Mammary epithelial cell (primary cell): ENCODE measurements around the gene TK2.
"Not testable (repeated sequence)": the region's sequence is repeated elsewhere in the genome, so short reads cannot be mapped to it uniquely, and the experiment has no call there.

Experiments used
- EZH2 ChIP-seq: IDR thresholded peaks from 2 replicates; pipeline ENCODE4 v1.6.1; 2012; ENCODE audit warnings: low read length, inconsistent platforms, borderline replicate concordance
- TF ChIP-seq, protein P1 (sequence below), 2 donors: IDR thresholded peaks in 1 of 2; conservative IDR thresholded peaks in 1 of 2; 2 replicates each; pipeline ENCODE4 v1.5.1; 2011 to 2012; ENCODE audit warnings: inconsistent platforms in 2 of 2, low read length in 2 of 2, mild to moderate bottlenecking in 2 of 2, control low read depth in 1 of 2, low read depth in 1 of 2; ENCODE audit not compliant: insufficient read depth in 1 of 2; ENCODE audit errors: extremely low read depth in 1 of 2

DNA sequence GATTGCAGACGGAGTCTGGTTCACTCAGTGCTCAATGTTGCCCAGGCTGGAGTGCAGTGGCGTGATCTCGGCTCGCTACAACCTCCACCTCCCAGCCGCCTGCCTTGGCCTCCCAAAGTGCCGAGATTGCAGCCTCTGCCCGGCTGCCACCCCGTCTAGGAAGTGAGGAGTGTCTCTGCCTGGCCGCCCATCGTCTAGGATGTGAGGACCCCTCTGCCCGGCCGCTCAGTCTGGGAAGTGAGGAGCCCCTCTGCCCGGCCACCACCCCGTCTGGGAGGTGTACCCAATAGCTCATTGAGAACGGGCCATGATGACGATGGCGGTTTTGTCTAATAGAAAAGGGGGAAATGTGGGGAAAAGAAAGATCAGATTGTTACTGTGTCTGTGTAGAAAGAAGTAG is 35.5 kb downstream of the TK2 start:
- TF ChIP-seq, protein P1, sequence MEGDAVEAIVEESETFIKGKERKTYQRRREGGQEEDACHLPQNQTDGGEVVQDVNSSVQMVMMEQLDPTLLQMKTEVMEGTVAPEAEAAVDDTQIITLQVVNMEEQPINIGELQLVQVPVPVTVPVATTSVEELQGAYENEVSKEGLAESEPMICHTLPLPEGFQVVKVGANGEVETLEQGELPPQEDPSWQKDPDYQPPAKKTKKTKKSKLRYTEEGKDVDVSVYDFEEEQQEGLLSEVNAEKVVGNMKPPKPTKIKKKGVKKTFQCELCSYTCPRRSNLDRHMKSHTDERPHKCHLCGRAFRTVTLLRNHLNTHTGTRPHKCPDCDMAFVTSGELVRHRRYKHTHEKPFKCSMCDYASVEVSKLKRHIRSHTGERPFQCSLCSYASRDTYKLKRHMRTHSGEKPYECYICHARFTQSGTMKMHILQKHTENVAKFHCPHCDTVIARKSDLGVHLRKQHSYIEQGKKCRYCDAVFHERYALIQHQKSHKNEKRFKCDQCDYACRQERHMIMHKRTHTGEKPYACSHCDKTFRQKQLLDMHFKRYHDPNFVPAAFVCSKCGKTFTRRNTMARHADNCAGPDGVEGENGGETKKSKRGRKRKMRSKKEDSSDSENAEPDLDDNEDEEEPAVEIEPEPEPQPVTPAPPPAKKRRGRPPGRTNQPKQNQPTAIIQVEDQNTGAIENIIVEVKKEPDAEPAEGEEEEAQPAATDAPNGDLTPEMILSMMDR (conservative IDR thresholded peaks at IDR 0.05 in 1 of 2, IDR thresholded peaks at IDR 0.05 in 1 of 2; ENCODE audit: extremely low read depth in 1 of 2, insufficient read depth in 1 of 2, low read depth in 1 of 2, low read length in 2 of 2), result not testable (repeated sequence)
- TF ChIP-seq EZH2, result not testable (repeated sequence)
